HepG2 (cell line): ENCODE data around the gene NSF. TPM values are rescaled to one million over a fixed set of nuclear protein-coding genes. Genes with fewer than 3 reads are reported as not detected.
A peak's percentile ranks its signal among the peaks of the same experiment; 100 is the strongest.
"Not testable (repeated sequence)": the region's sequence is repeated elsewhere in the genome, so short reads cannot be mapped to it uniquely, and the experiment has no call there.

ENCODE experiments used
- ATAC-seq: fragments of 200-7000 bp; cut with Tn5 transposase; 3 replicates; pipeline ENCODE4 v1.9.1; 2020; ENCODE audit warnings: mild to moderate bottlenecking, moderate library complexity
- BruUV-seq: library from RNA; stranded (reverse); fragments of 400-500 nt; replicated peaks from 2 replicates; lab custom pipeline; 2021; lab: Mats Ljungman, UMichigan
- CTCF ChIA-PET: fragments of 300-600 bp; formaldehyde crosslinking; extraction: SDS; loops from one replicate; lab custom pipeline; 2021; ENCODE audit warnings: low total read pairs, inconsistent platforms, low intra/inter-chr PET ratio; lab: Yijun Ruan, JAX
- POLR2A ChIA-PET: fragments of 350-600 bp; sonication (Branson Sonifier 250); formaldehyde crosslinking; loops from one replicate; lab custom pipeline; 2020; ENCODE audit warnings: antibody characterized with exemption, inconsistent platforms; lab: Yijun Ruan, JAX
- DNase-seq: peaks from one replicate; pipeline ENCODE4 v3.0.0-alpha.2; 2015; ENCODE audit warnings: low spot score
- FAIRE-seq: peaks from 3 replicates; lab custom pipeline; 2011; peaks lifted over from hg19 to GRCh38; lab: Jason Lieb, UNC
- H2AFZ ChIP-seq: one replicate; pipeline ENCODE4 v1.6.1; 2011; ENCODE audit warnings: low read length, inconsistent platforms
- H3K27ac ChIP-seq: fragments of 300-600 bp; 3 replicates; pipeline ENCODE4 v1.8.0; 2011; ENCODE audit warnings: mixed run types, mild to moderate bottlenecking, mixed read lengths, low read length, inconsistent platforms; ENCODE audit not compliant: insufficient read depth; ENCODE audit errors: extremely low read length
- H3K27me3 ChIP-seq, 2 experiments: fragments of 200-600 bp in 1 of 2; 2 replicates in 1 of 2; 3 replicates in 1 of 2; pipeline versions ENCODE4 v1.6.0 to v1.8.0; 2011; ENCODE audit warnings: low read length in 2 of 2, mild to moderate bottlenecking in 2 of 2, moderate library complexity in 2 of 2, inconsistent platforms in 1 of 2; ENCODE audit not compliant: insufficient read depth in 2 of 2, control insufficient read depth in 1 of 2
- H3K36me3 ChIP-seq, 2 experiments: fragments of 200-600 bp in 1 of 2; replicated peaks in 1 of 2; 2 replicates in 1 of 2; 3 replicates in 1 of 2; pipeline versions ENCODE4 v1.5.1 to v1.8.0; 2011; ENCODE audit warnings: low read length in 2 of 2, inconsistent platforms in 1 of 2; ENCODE audit not compliant: insufficient read depth in 2 of 2, control insufficient read depth in 1 of 2
- H3K4me1 ChIP-seq: 2 replicates; pipeline ENCODE4 v1.5.1; 2012; ENCODE audit warnings: low read length, inconsistent platforms; ENCODE audit not compliant: insufficient read depth
- H3K4me2 ChIP-seq: 2 replicates; pipeline ENCODE4 v1.6.0; 2011; ENCODE audit warnings: low read depth, low read length, inconsistent platforms
- H3K4me3 ChIP-seq, 3 experiments: fragments of 200-600 bp in 1 of 3; sonication (generic), shearing (Covaris generic) in 1 of 3; replicated peaks in 1 of 3; 2 replicates each; pipeline ENCODE4 v1.5.1; 2011 to 2016; ENCODE audit warnings: low read length in 3 of 3, inconsistent platforms in 2 of 3, low read depth in 2 of 3, mild to moderate bottlenecking in 2 of 3, control low read depth in 1 of 3, mixed read lengths in 1 of 3; ENCODE audit not compliant: insufficient read depth in 1 of 3
- H3K79me2 ChIP-seq: one replicate; pipeline ENCODE4 v1.6.1; 2011; ENCODE audit warnings: low read length, inconsistent platforms; ENCODE audit not compliant: insufficient read depth
- H3K9ac ChIP-seq: 2 replicates; pipeline ENCODE4 v1.6.0; 2011; ENCODE audit warnings: mild to moderate bottlenecking, low read depth, low read length, inconsistent platforms; ENCODE audit not compliant: insufficient read depth
- H3K9me3 ChIP-seq: 2 replicates; pipeline ENCODE4 v1.5.1; 2012; ENCODE audit warnings: mild to moderate bottlenecking, low read length
- H4K20me1 ChIP-seq: 2 replicates; pipeline ENCODE4 v1.6.0; 2011; ENCODE audit warnings: inconsistent platforms, mild to moderate bottlenecking, low read length, moderate library complexity; ENCODE audit not compliant: insufficient read depth
- ARID5B ChIP-seq: IDR thresholded peaks from 2 replicates; pipeline ENCODE4 v1.4.0; 2020; ENCODE audit warnings: mild to moderate bottlenecking, missing genetic modification reagents
- MTA1 ChIP-seq: sonication (generic); formaldehyde crosslinking; IDR thresholded peaks from 2 replicates; pipeline ENCODE4 v1.4.0; 2020; ENCODE audit warnings: missing genetic modification reagents, mild to moderate bottlenecking, borderline replicate concordance
- POLR2A ChIP-seq, 2 experiments: IDR thresholded peaks; 2 replicates each; pipeline ENCODE4 v1.6.1; 2011; ENCODE audit warnings: low read depth in 2 of 2, low read length in 2 of 2, mild to moderate bottlenecking in 1 of 2, moderate library complexity in 1 of 2; ENCODE audit not compliant: insufficient read depth in 1 of 2
- ZC3H13 ChIP-seq: sonication (generic); formaldehyde crosslinking; IDR thresholded peaks from 2 replicates; pipeline ENCODE4 v1.8.1; 2023; ENCODE audit warnings: mild to moderate bottlenecking, missing genetic modification reagents, moderate library complexity
- ZNF367 ChIP-seq: sonication (generic); formaldehyde crosslinking; IDR thresholded peaks from 2 replicates; pipeline ENCODE4 v1.4.0; 2020; ENCODE audit warnings: missing genetic modification reagents, borderline replicate concordance
- WGBS: methylation state at CpG from one replicate; pipeline ENCODE4 v1.1.6; 2017; ENCODE audit warnings: low lambda C conversion rate; 5-methylcytosine and 5-hydroxymethylcytosine counted together
- in situ Hi-C: cut with HindIII; loops from 2 replicates; pipeline ENCODE4 v1.10.0; 2017; ENCODE audit warnings: low pct_unique_long_range_greater_than_20kb; ENCODE audit not compliant: extremely low pct_ligation_motif_present
- intact Hi-C: fragments of 100-400 bp; cut with micrococcal nuclease; formaldehyde crosslinking; loops from one replicate; pipeline ENCODE4 v1.10.0; 2022; ENCODE audit not compliant: unreplicated experiment
- polyA plus RNA-seq, 8 experiments: library from polyadenylated mRNA; depleted of rRNA in 3 of 8; stranded (reverse) in 7 of 8; unstranded in 1 of 8; fragments of >200 nt; fragmentation: Illumina TruSeq in 4 of 8; extraction: Trizol in 4 of 8; gene quantifications; 2 replicates each; pipeline versions ENCODE4 v1.2.1 to v1.2.3, GENCODE V29; 2011 to 2016; ENCODE audit warnings: low read depth in 4 of 8, missing spikeins in 1 of 8, mixed read lengths in 1 of 8; ENCODE audit not compliant: insufficient read depth in 1 of 8
- total RNA-seq, 5 experiments: library from RNA; depleted of rRNA; stranded (reverse); fragments of >200 nt; fragmentation: Illumina TruSeq; extraction: Trizol; gene quantifications; 2 replicates each; pipeline ENCODE4 v1.2.3, GENCODE V29; 2016; ENCODE audit warnings: low read depth in 1 of 5

NSF gene
- total and polyA plus RNA-seq, 2 of the 13 experiments (the other 11 are each of a cell fraction or from before 2014, with no cell fraction given) = 21.9 to 37.8 TPM

- no peak overlapping the region for H3K27ac ChIP-seq
- ATAC-seq (no peak), DNase-seq (no peak), FAIRE-seq (no peak)
- H3K36me3 ChIP-seq = peaks cover 0 to under 1% of the 10 kb centered on the region in 2 experiments; a peak in 1 of 5 replicates
- intact Hi-C loops (no loop called here), in situ Hi-C loops (no loop called here)
- no peak overlapping the region for H3K9ac ChIP-seq
- peaks cover 49% of the 10 kb centered on the region for H3K4me1 ChIP-seq
- no peak overlapping the region for H2AFZ ChIP-seq
- no peaks in the 10 kb centered on the region for H4K20me1 ChIP-seq
- no peak overlapping the region for H3K4me3 ChIP-seq
- H3K4me2 ChIP-seq = no peak overlapping the region
- no peaks in the 10 kb centered on the region for H3K79me2 ChIP-seq
- TF ChIP-seq ZNF367 (CRISPR knock-in tag) = no peak
- TF ChIP-seq ZC3H13 (CRISPR knock-in tag) = 0 out of 2 replicates have a peak, but pooled peaks have one; percentile 9
- TF ChIP-seq POLR2A (IDR thresholded peaks at IDR 0.05; ENCODE audit: insufficient read depth in 1 of 2, low read depth in 2 of 2, low read length in 2 of 2) = 0 out of 4 replicates have a peak, but pooled peaks of 1 of the 2 experiments have one; percentile 6
- no peak for TF ChIP-seq ARID5B (CRISPR knock-in tag)
- TF ChIP-seq MTA1 = 0 out of 2 replicates have a peak, but pooled peaks have one; percentile 19
- no peaks in the 10 kb centered on the region for H3K27me3 ChIP-seq
- ChIA-PET CTCF (no interaction called here), POLR2A (no interaction called here)
- H3K9me3 ChIP-seq = no peaks in the 10 kb centered on the region
- 98% methylated on average over 15 of the region's 15 CpGs for whole genome bisulfite sequencing
- no TSS peak for BruUV-seq
Observed at GRCh38 chr17:46768540-46768870, 178.0 kb downstream of the NSF start.

GRCh38 chr17:46768896-46769295, 178.4 kb downstream of the NSF start:
- ATAC-seq, POLR2A ChIA-PET, in situ Hi-C loops, H3K79me2 ChIP-seq, H3K27ac ChIP-seq, H4K20me1 ChIP-seq, H3K36me3 ChIP-seq, CTCF ChIA-PET, H3K4me2 ChIP-seq, DNase-seq, H3K4me3 ChIP-seq, H2AFZ ChIP-seq, BruUV-seq, H3K27me3 ChIP-seq, H3K9ac ChIP-seq, intact Hi-C loops, H3K9me3 ChIP-seq, FAIRE-seq: not testable (repeated sequence)
- 98% methylated on average over 14 of the region's 14 CpGs for WGBS
- H3K4me1 ChIP-seq = peaks cover 49% of the 10 kb centered on the region
